Esophagus muscularis mucosa (tissue), 4 donors: Measurements from ENCODE around the gene CAMTA1. TPM values are rescaled to one million over a fixed set of nuclear protein-coding genes. Genes with fewer than 3 reads are reported as not detected.

Experiments used
- DNase-seq: peaks from one replicate; pipeline ENCODE4 v3.0.0-alpha.2; 2017; ENCODE audit errors: extremely low spot score
- H3K27ac ChIP-seq, 4 donors: fragments of 200-600 bp; sonication (generic); replicated peaks in 1 of 4; 1 replicate in 3 of 4; 2 replicates in 1 of 4; pipeline ENCODE4 v1.5.1; 2016 to 2019; ENCODE audit warnings: mild to moderate bottlenecking in 1 of 4
- H3K27me3 ChIP-seq, 4 donors: fragments of 200-600 bp; sonication (generic); one replicate each; pipeline versions ENCODE4 v1.5.1 to v1.6.0; 2016 to 2019
- H3K36me3 ChIP-seq, 4 donors: fragments of 200-600 bp; sonication (generic); one replicate each; pipeline ENCODE4 v1.5.1; 2016 to 2019
- H3K4me1 ChIP-seq, 4 donors: fragments of 200-600 bp; sonication (generic); one replicate each; pipeline ENCODE4 v1.5.1; 2016 to 2019
- H3K4me3 ChIP-seq, 4 donors: fragments of 200-600 bp; sonication (generic); 1 replicate in 2 of 4; 2 replicates in 2 of 4; pipeline ENCODE4 v1.5.1; 2016 to 2019; ENCODE audit warnings: mild to moderate bottlenecking in 4 of 4, moderate library complexity in 1 of 4
- H3K9me3 ChIP-seq, 4 donors: fragments of 200-600 bp; sonication (generic); 1 replicate in 3 of 4; 2 replicates in 1 of 4; pipeline ENCODE4 v1.5.1; 2016 to 2019
- EP300 ChIP-seq: sonication (generic); formaldehyde crosslinking; IDR thresholded peaks from one replicate; pipeline ENCODE4 v1.6.1; 2017; ENCODE audit warnings: antibody characterized with exemption
- POLR2A ChIP-seq: fragments of 450-650 bp; IDR thresholded peaks from one replicate; pipeline ENCODE4 v1.6.1; 2017; ENCODE audit warnings: antibody characterized with exemption, moderate library complexity, mild to moderate bottlenecking, low read depth
- POLR2AphosphoS5 ChIP-seq, 2 donors: sonication (generic); formaldehyde crosslinking; IDR thresholded peaks; one replicate each; pipeline ENCODE4 v1.6.1; 2017; ENCODE audit warnings: antibody characterized with exemption in 2 of 2
- whole genome bisulfite sequencing: methylation state at CpG from one replicate; pipeline ENCODE4 v1.1.5; 2018; 5-methylcytosine and 5-hydroxymethylcytosine counted together
- intact Hi-C: fragments of 100-400 bp; cut with DNase I; formaldehyde crosslinking; loops from one replicate; pipeline ENCODE4 v1.15.1; 2023
- total RNA-seq, 4 donors: library from RNA; depleted of rRNA; stranded (reverse); fragments of >200 nt; gene quantifications; one replicate each; pipeline versions ENCODE4 v1.1.0 to v1.2.1, GENCODE V29; 2016
- TF ChIP-seq, protein P1 (sequence below), 3 experiments: fragments of 200-600 bp in 2 of 3; fragments of 450-650 bp in 1 of 3; sonication (generic) in 2 of 3; IDR thresholded peaks; one replicate each; pipeline ENCODE4 v1.5.1; 2017 to 2019; ENCODE audit warnings: antibody characterized with exemption in 3 of 3, mild to moderate bottlenecking in 2 of 3, moderate library complexity in 1 of 3

CAMTA1 gene
- total RNA-seq, 4 donors from 2014 or later, result 109 to 226 (median 139) TPM

DNA sequence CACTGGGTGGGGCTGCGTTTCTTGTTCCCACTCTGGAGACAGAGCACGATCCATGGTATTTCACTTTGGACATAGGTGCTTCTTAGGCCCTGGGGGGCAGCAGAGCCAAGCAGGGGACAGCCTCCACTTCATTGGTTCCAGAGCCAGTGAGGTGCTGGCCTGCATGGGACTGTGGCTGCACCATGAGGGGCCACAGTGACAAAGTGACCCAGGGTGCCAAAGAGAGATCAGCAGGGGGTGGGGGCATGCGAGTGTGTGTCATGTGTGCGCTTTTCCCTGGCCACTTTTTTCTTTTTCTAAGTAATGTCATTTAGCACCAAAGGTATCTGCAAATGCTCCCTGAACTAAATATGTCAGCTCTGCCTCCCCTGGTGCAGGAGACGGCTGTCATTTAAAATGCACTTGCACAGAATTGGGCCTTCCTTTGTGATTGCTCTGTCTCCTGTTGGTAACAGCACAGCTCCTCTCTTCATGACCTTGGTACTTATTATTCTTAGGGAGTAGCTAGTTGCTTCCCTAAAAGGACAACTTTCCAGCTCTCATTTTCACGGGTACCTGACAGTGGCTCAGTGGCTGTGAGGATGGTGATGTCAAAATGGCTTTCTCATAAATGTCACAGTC is 910.4 kb downstream of the CAMTA1 start:
- Histone ChIP-seq H3K27me3 (no peaks in the 10 kb centered on the region), H3K9me3 (peaks cover 0 to 7% (median 3%) of the 10 kb centered on the region in 4 donors), H3K36me3 (no peaks in the 10 kb centered on the region), H3K27ac (no peak overlapping the region), H3K4me1 (no peaks in the 10 kb centered on the region), H3K4me3 (no peak overlapping the region)
- DNase-seq, result no peak
- WGBS, result 75% methylated on average over 6 of the region's 6 CpGs
- TF ChIP-seq EP300, result no peak
- no peak for TF ChIP-seq POLR2A
- TF ChIP-seq, protein P1, sequence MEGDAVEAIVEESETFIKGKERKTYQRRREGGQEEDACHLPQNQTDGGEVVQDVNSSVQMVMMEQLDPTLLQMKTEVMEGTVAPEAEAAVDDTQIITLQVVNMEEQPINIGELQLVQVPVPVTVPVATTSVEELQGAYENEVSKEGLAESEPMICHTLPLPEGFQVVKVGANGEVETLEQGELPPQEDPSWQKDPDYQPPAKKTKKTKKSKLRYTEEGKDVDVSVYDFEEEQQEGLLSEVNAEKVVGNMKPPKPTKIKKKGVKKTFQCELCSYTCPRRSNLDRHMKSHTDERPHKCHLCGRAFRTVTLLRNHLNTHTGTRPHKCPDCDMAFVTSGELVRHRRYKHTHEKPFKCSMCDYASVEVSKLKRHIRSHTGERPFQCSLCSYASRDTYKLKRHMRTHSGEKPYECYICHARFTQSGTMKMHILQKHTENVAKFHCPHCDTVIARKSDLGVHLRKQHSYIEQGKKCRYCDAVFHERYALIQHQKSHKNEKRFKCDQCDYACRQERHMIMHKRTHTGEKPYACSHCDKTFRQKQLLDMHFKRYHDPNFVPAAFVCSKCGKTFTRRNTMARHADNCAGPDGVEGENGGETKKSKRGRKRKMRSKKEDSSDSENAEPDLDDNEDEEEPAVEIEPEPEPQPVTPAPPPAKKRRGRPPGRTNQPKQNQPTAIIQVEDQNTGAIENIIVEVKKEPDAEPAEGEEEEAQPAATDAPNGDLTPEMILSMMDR (IDR thresholded peaks at IDR 0.05), result no peak
- no peak for TF ChIP-seq POLR2AphosphoS5 (IDR thresholded peaks at IDR 0.05)
- intact Hi-C loops, result no loop called here

GRCh38 chr1:7698641-7699040 is 913.4 kb downstream of the CAMTA1 start:
- H3K27ac ChIP-seq, result no peak overlapping the region
- H3K9me3 ChIP-seq, result peaks cover 0 to 2% (median under 1%) of the 10 kb centered on the region in 4 donors
- H3K36me3 ChIP-seq, result no peaks in the 10 kb centered on the region
- 91% methylated on average over 7 of the region's 7 CpGs for WGBS
- TF ChIP-seq, protein P1 (IDR thresholded peaks at IDR 0.05), result no peak
- TF ChIP-seq POLR2AphosphoS5 (IDR thresholded peaks at IDR 0.05) (no peak), POLR2A (no peak), EP300 (no peak)
- DNase-seq, result no peak
- no peak overlapping the region for H3K4me3 ChIP-seq
- peaks cover 0 to 10% (median 0%) of the 10 kb centered on the region in 4 donors for H3K27me3 ChIP-seq
- intact Hi-C loops, result no loop called here
- H3K4me1 ChIP-seq, result peaks cover 0 to 6% (median 2%) of the 10 kb centered on the region in 4 donors

DNA sequence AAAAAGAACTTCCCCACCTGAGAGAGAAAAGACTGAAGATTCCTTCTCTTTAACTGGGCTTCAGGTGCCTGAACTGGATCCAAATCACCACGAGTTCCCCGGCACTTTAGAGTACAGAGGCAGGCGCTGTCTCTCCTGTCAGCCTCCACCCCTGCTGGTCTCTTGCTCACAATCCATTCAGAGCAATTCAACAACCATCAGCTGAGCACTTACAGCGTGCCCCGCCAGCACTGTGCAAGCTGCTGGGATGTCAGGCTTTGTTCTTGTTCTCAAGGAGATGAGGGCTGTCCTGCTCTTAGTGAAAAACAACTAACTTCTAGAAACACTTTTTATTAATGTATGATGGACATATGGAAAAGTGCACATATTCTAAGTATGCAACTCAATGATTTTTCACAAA is 917.1 kb downstream of the CAMTA1 start:
- Histone ChIP-seq H3K4me3 (no peak overlapping the region), H3K27ac (no peak overlapping the region), H3K27me3 (peaks cover 0 to 34% (median 3%) of the 10 kb centered on the region in 4 donors), H3K36me3 (no peaks in the 10 kb centered on the region), H3K9me3 (no peaks in the 10 kb centered on the region), H3K4me1 (peaks cover 4 to 25% (median 19%) of the 10 kb centered on the region in 4 donors)
- 34% methylated on average over 5 of the region's 5 CpGs for WGBS
- no peak for DNase-seq
- TF ChIP-seq EP300 (no peak), POLR2AphosphoS5 (IDR thresholded peaks at IDR 0.05) (no peak), POLR2A (no peak)
- TF ChIP-seq, protein P1 (IDR thresholded peaks at IDR 0.05), result no peak
- intact Hi-C loops, result no loop called here

DNA sequence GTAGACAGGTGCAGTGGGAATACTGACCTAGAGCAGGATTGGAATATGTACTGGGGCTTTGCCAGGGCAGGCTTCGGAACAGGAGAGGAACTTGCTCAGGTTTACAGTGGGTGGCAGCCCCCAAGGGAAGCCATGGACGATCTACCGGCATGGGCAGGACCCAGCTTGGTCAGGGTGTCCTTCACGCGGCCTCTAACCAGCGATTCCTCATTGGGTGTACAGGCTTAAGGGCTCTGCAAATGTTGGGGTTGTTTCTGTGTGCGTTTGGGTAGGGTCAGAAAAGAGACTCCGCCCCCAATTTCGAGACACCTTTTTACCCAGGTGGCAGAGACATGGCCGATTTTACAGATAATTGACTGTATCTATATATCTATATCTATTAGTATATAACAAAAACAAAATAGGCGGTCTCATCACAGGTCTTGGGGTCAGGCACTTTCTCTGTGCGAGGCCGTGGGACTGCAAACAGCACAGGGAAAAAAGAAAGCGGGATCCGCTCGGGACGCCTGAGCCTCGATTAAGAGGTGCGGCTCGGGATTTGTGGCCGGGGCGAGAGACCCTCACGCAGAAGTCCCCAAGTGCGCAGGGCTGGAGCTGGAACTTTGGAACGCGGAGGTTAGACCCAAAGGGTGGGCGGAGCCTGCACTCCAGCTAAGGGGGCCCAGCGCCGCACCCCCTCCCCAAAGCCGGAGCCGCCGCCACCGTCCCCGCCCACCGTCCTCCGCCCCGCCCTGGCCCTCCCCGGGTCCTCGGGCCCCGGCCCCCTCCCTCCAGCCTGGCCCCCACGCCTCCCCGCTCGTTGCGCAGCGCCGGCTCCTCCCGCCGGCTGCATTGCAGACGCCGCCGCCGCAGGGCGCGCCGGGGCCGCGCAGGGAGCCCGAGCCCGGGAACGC is 918.3 kb downstream of the CAMTA1 start:
- TF ChIP-seq POLR2A (no peak), EP300 (no peak), POLR2AphosphoS5 (IDR thresholded peaks at IDR 0.05) (no peak)
- TF ChIP-seq, protein P1 (IDR thresholded peaks at IDR 0.05), result no peak
- Histone ChIP-seq H3K36me3 (no peaks in the 10 kb centered on the region), H3K27me3 (peaks cover 0 to 44% (median 5%) of the 10 kb centered on the region in 4 donors), H3K4me1 (peaks cover 4 to 25% (median 19%) of the 10 kb centered on the region in 4 donors), H3K27ac (no peak overlapping the region), H3K4me3 (peak overlapping the region; percentile 56 to 75 (median 58)), H3K9me3 (no peaks in the 10 kb centered on the region)
- WGBS, result 33% methylated on average over 16 of the region's 60 CpGs
- intact Hi-C loops, result no loop called here
- DNase-seq, result no peak
